Regular cardiac myocyte (primary cell): ENCODE data around the gene UPF3A. TPM values are rescaled to one million over a fixed set of nuclear protein-coding genes. Genes with fewer than 3 reads are reported as not detected.

Experiments used
- total RNA-seq: library from RNA; depleted of rRNA; stranded (reverse); fragments of >200 nt; gene quantifications from 2 replicates; pipeline ENCODE4 v1.2.3, GENCODE V29; 2014

UPF3A gene, protein sequence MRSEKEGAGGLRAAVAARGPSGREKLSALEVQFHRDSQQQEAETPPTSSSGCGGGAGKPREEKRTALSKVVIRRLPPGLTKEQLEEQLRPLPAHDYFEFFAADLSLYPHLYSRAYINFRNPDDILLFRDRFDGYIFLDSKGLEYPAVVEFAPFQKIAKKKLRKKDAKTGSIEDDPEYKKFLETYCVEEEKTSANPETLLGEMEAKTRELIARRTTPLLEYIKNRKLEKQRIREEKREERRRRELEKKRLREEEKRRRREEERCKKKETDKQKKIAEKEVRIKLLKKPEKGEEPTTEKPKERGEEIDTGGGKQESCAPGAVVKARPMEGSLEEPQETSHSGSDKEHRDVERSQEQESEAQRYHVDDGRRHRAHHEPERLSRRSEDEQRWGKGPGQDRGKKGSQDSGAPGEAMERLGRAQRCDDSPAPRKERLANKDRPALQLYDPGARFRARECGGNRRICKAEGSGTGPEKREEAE
- 13.2 and 17.8 TPM in 2 replicates for total RNA-seq

DNA sequence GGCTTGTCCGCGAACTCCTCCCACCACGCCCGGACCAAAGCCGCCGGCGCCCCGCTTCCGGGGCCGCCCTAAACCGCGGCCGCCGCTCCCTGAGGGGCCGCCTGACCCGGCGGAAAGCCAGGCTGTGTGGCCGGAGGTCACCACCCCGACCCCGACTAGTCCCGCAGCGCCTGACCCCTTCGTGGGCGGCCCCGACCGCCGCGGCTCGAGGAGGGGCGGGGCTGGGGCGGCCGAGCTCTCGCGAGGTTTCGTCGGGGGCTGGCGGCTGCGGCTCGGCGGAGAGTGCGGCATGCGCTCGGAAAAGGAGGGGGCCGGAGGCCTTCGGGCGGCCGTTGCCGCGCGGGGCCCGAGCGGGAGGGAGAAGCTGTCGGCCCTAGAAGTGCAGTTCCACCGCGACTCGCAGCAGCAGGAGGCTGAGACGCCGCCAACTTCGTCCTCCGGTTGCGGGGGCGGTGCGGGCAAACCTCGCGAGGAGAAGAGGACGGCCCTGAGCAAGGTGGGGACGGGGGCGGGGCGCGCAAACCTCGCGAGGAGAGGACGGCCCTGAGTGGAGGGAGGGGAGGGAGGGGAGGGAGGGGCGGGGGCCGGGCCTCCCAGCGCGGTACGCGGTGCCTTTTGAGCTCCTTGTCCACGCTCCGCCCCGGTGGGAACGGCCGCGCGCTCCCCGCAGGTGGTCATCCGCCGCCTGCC is at the start of gene UPF3A:
UPF3A (plus strand) TSS at position 251 of the 690 bp plus-strand sequence; CDS start at position 290, 39 bp downstream.

DNA sequence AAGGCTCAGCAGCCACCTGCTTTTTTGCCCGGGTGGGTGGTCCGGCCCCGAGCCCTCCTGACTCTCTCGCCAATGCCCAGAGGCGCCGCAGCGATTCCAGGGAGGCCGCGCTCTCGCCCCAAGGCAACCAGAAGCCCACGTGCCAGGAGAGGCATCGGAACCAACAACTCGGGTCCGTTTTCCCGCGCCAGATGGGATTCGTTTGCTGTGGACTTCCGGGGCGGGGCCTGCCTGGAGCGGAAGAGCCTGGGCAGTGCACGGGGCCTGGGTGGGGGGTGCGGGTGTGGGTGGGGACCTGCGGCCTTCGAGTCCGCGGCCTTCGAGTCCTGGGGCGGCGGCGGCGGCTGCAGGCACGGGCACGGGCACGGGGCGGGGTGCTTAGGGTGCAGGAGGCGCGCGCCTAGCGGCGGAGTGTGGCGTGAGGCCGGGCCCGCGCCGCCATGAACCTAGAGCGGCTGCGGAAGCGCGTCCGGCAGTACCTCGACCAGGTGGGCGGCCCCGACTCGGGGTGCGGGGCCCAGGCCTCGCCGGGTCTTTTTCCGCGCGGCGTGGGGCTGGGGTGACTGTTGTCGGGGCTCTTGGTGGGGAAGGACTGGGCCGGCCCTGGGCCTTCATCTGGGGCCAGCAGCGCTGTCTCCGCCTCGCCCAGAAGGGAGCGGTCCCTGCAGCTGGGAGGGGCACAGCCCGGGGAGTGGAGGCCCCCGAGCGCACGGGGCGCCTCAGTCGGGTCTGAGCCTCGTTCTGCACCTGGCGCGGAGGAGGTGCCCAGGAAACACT is 46.6 kb upstream of the UPF3A start, which contains the start of gene CDC16:
CDC16 (plus strand) TSS at position 253 of the 777 bp plus-strand sequence; CDS start at position 441, 188 bp downstream.

GRCh38 chr13:114314074-114314912 is 32.9 kb downstream of the UPF3A start, which contains the start of gene CHAMP1:
Gene CHAMP1, plus strand, starts transcription at chr13:114314503. Its CDS starts 9,340 bp downstream, at chr13:114323843.

Other genes starting within 250 kb of the UPF3A start
- 22.0 and 37.6 TPM in 2 replicates for gene RASA3, start 149.0 kb upstream of the UPF3A start, total RNA-seq
- not detected in 2 replicates for gene CFAP97D2, start 102.3 kb upstream of the UPF3A start, total RNA-seq
- 40.9 and 43.1 TPM in 2 replicates for gene CDC16, start 46.7 kb upstream of the UPF3A start, total RNA-seq
- gene CHAMP1, start 32.9 kb downstream of the UPF3A start, total RNA-seq, result 18.6 and 25.7 TPM in 2 replicates